Mucosa of rectum (tissue), 2 donors: ENCODE data around the gene DCK.
"Not testable (repeated sequence)": the region's sequence is repeated elsewhere in the genome, so short reads cannot be mapped to it uniquely, and the experiment has no call there.

ENCODE experiments used
- H3K27ac ChIP-seq, 2 donors: one replicate each; pipeline ENCODE4 v1.7.0; 2013; ENCODE audit warnings: inconsistent platforms in 2 of 2, low read depth in 2 of 2, low read length in 2 of 2
- H3K27me3 ChIP-seq, 2 donors: one replicate each; pipeline ENCODE4 v1.7.0; 2013; ENCODE audit warnings: low read length in 2 of 2; ENCODE audit not compliant: control insufficient read depth in 2 of 2, insufficient read depth in 2 of 2
- H3K36me3 ChIP-seq, 2 donors: one replicate each; pipeline ENCODE4 v1.7.0; 2013; ENCODE audit warnings: low read length in 2 of 2; ENCODE audit not compliant: control insufficient read depth in 2 of 2, insufficient read depth in 2 of 2
- H3K4me1 ChIP-seq, 2 donors: one replicate each; pipeline ENCODE4 v1.7.0; 2013; ENCODE audit warnings: low read length in 2 of 2, mild to moderate bottlenecking in 1 of 2; ENCODE audit not compliant: control insufficient read depth in 2 of 2, insufficient read depth in 2 of 2
- H3K4me3 ChIP-seq, 2 donors: one replicate each; pipeline ENCODE4 v1.7.0; 2013; ENCODE audit warnings: low read length in 2 of 2
- H3K9ac ChIP-seq, 2 donors: one replicate each; pipeline ENCODE4 v1.7.0; 2013; ENCODE audit warnings: low read length in 2 of 2, low read depth in 1 of 2, mild to moderate bottlenecking in 1 of 2
- H3K9me3 ChIP-seq, 2 donors: one replicate each; pipeline ENCODE4 v1.7.0; 2013; ENCODE audit warnings: low read length in 2 of 2; ENCODE audit not compliant: control insufficient read depth in 2 of 2
- donor health status: healthy.
- donor health status: Normal muscosa, but diverticular disease.

DCK gene

GRCh38 chr4:71017391-71017790 lies 23.9 kb downstream of the DCK start:
- not testable (repeated sequence) for H3K4me1 ChIP-seq, H3K4me3 ChIP-seq, H3K36me3 ChIP-seq, H3K27me3 ChIP-seq, H3K27ac ChIP-seq, H3K9me3 ChIP-seq, H3K9ac ChIP-seq

DNA sequence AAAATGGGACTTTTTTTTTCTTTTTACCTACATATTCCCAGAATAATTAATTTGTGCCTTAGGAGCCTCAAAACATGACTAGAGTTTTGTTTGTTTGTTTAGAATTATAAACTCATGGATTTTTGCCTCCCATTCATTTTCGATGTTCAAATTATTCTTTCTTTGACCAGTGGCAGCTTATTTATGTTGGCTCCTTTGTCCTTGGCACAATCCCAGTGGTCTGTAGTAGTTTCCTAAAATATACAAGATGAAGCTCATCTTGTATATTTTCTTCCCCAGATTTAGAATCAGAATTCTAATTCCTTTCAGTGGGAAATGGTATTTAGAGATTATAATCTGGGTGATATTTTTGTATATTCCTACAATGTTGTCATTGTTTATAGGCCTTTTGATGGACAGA lies 27.2 kb downstream of the DCK start:
- H3K27ac ChIP-seq, result no peak overlapping the region
- no peaks in the 10 kb centered on the region for H3K9me3 ChIP-seq
- H3K4me1 ChIP-seq, result no peaks in the 10 kb centered on the region
- H3K9ac ChIP-seq, result no peak overlapping the region
- H3K4me3 ChIP-seq, result no peak overlapping the region
- no peaks in the 10 kb centered on the region for H3K27me3 ChIP-seq
- no peaks in the 10 kb centered on the region for H3K36me3 ChIP-seq

- no peaks in the 10 kb centered on the region for H3K9me3 ChIP-seq
- peaks cover 0 to 5% of the 10 kb centered on the region in 2 donors for H3K36me3 ChIP-seq
- no peak overlapping the region for H3K4me3 ChIP-seq
- H3K27ac ChIP-seq, result no peak overlapping the region
- no peak overlapping the region for H3K9ac ChIP-seq
- no peaks in the 10 kb centered on the region for H3K27me3 ChIP-seq
- H3K4me1 ChIP-seq, result peaks cover 0 to 3% of the 10 kb centered on the region in 2 donors
These were observed 32.2 kb downstream of the DCK start for GRCh38 chr4:71025654-71026053.

DNA sequence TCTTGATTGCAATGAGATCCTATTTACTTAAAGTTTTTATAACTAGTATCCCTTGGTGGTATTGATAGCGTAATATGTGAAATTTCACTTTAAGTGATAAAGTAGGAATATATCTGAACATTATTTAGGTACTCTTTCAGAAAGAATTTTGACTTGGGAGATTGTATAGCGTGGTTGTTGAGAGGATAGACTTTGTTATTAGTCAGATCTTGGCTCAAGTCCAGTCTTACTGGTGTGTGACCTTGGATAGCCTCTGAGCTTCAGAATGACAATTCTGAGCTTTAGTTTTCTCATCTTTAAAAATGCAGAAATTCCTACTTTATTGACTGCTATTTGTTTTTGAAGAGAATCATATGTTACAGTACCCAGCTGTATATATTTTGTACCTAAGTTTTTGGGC lies 32.6 kb downstream of the DCK start:
- Histone ChIP-seq H3K9ac (no peak overlapping the region), H3K27me3 (no peaks in the 10 kb centered on the region), H3K9me3 (no peaks in the 10 kb centered on the region), H3K4me1 (peaks cover 0 to 3% of the 10 kb centered on the region in 2 donors), H3K36me3 (peaks cover under 1 to 5% of the 10 kb centered on the region in 2 donors), H3K27ac (no peak overlapping the region), H3K4me3 (no peak overlapping the region)

- Histone ChIP-seq H3K4me3 (no peak overlapping the region), H3K9me3 (no peaks in the 10 kb centered on the region), H3K27ac (no peak overlapping the region), H3K36me3 (peaks cover 4 to 5% of the 10 kb centered on the region in 2 donors), H3K27me3 (no peaks in the 10 kb centered on the region), H3K4me1 (peaks cover 0 to 3% of the 10 kb centered on the region in 2 donors), H3K9ac (no peak overlapping the region)
These were observed 34.2 kb downstream of the DCK start for GRCh38 chr4:71027611-71028010.

GRCh38 chr4:71029504-71029903 lies 36.1 kb downstream of the DCK start:
- Histone ChIP-seq H3K36me3 (peaks cover 4 to 5% of the 10 kb centered on the region in 2 donors), H3K27ac (no peak overlapping the region), H3K27me3 (no peaks in the 10 kb centered on the region), H3K4me3 (no peak overlapping the region), H3K9me3 (no peaks in the 10 kb centered on the region), H3K9ac (no peak overlapping the region), H3K4me1 (peaks cover 0 to 3% of the 10 kb centered on the region in 2 donors)

DNA sequence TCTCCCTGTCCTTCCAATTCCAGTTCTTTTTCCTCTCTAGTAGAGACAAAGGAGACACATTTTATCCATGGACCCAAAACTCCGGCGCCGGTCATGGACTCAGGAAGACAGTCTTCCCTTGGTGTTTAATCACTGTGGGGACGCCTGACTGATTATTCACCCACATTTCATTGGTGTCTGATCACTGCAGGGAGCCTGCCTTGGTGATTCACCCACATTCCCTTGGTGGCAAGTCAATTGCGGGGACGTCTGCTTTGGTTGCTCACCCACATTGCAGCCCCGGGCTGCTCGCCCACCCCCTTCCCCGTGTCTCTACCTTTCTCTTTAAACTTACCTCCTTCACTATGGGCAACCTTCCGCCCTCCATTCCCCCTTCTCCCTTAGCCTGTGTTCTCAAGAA lies 38.7 kb downstream of the DCK start:
- not testable (repeated sequence) for H3K4me1 ChIP-seq, H3K27me3 ChIP-seq

GRCh38 chr4:71045256-71045655 lies 51.8 kb downstream of the DCK start:
- H3K36me3 ChIP-seq, result no peaks in the 10 kb centered on the region
- H3K4me3 ChIP-seq, result no peak overlapping the region
- no peaks in the 10 kb centered on the region for H3K27me3 ChIP-seq

More for the DNA sequence above, 38.7 kb downstream of the DCK start:
- H3K9ac ChIP-seq, H3K4me3 ChIP-seq, H3K36me3 ChIP-seq, H3K9me3 ChIP-seq, H3K27ac ChIP-seq: not testable (repeated sequence)

GRCh38 chr4:71049395-71049794 lies 55.9 kb downstream of the DCK start:
- Histone ChIP-seq H3K27ac (no peak overlapping the region), H3K9ac (no peak overlapping the region), H3K4me1 (no peaks in the 10 kb centered on the region), H3K4me3 (no peak overlapping the region), H3K27me3 (no peaks in the 10 kb centered on the region), H3K36me3 (no peaks in the 10 kb centered on the region), H3K9me3 (no peaks in the 10 kb centered on the region)

More at GRCh38 chr4:71045256-71045655, 51.8 kb downstream of the DCK start:
- Histone ChIP-seq H3K9me3 (no peaks in the 10 kb centered on the region), H3K4me1 (no peaks in the 10 kb centered on the region), H3K27ac (no peak overlapping the region), H3K9ac (no peak overlapping the region)

GRCh38 chr4:71050809-71051208 lies 57.4 kb downstream of the DCK start:
- H3K4me1 ChIP-seq, result no peaks in the 10 kb centered on the region
- no peaks in the 10 kb centered on the region for H3K27me3 ChIP-seq
- no peaks in the 10 kb centered on the region for H3K36me3 ChIP-seq
- no peak overlapping the region for H3K4me3 ChIP-seq
- no peak overlapping the region for H3K9ac ChIP-seq
- H3K9me3 ChIP-seq, result no peaks in the 10 kb centered on the region
- no peak overlapping the region for H3K27ac ChIP-seq

GRCh38 chr4:71052034-71052433 lies 58.6 kb downstream of the DCK start:
- H3K4me1 ChIP-seq, result no peaks in the 10 kb centered on the region
- no peak overlapping the region for H3K27ac ChIP-seq
- no peaks in the 10 kb centered on the region for H3K27me3 ChIP-seq
- H3K36me3 ChIP-seq, result no peaks in the 10 kb centered on the region
- no peak overlapping the region for H3K9ac ChIP-seq
- no peaks in the 10 kb centered on the region for H3K9me3 ChIP-seq
- no peak overlapping the region for H3K4me3 ChIP-seq
